NCI-H1105 (cell line): ENCODE data around the gene OR7C1.
"Not testable (repeated sequence)": the region's sequence is repeated elsewhere in the genome, so short reads cannot be mapped to it uniquely, and the experiment has no call there.

Experiments used
- DNase-seq: peaks from one replicate; lab custom pipeline; 2025; lab: John Stamatoyannopoulos, UW

OR7C1 gene

DNA sequence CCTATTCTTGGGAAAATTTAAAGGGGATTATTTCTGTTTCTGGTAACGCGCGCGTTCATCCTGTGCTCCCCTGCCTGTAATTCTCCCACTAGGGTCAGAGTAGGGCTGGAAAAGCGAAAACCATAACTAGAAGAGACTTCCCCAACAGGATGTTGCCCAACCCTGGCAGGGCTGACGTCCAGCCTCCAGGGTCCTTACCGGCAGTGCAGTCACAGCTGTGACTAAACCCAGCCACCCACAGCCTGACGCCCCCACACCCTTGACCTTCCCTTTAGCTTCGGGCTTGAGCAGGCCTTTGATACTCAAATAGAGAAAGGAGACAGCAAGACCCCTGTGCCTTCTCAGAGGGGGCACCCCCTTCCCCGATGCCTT is 50.3 kb downstream of the OR7C1 start:
- not testable (repeated sequence) for DNase-seq

DNA sequence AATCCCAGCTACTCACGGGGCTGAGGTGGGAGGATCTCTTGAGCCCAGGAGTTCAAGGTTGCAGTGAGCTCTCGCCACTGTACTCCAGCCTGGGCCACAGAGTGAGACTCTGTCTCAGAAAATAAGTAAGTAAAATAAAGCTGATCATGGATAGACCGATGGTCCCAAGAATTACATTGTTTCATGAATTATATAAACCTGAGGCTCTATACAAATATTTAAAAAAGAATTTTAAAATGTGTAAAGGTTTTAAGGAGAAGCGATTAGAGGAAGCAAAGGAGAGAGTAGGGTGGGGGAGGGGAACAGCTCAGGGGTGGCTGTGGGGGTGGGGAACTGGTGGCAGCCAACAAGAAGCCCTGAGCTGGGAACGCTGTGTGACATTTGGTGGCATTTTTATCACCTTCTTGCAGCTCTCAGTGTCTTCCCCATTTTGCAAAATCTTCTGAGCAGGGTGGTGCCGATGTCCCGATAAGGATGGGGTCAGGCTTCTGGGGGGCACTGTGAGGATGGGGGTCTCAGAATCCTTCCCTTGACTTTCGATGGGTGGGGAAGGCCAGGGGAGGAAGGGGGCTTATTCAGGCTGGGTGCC is 51.5 kb downstream of the OR7C1 start:
- DNase-seq, result not testable (repeated sequence)

DNA sequence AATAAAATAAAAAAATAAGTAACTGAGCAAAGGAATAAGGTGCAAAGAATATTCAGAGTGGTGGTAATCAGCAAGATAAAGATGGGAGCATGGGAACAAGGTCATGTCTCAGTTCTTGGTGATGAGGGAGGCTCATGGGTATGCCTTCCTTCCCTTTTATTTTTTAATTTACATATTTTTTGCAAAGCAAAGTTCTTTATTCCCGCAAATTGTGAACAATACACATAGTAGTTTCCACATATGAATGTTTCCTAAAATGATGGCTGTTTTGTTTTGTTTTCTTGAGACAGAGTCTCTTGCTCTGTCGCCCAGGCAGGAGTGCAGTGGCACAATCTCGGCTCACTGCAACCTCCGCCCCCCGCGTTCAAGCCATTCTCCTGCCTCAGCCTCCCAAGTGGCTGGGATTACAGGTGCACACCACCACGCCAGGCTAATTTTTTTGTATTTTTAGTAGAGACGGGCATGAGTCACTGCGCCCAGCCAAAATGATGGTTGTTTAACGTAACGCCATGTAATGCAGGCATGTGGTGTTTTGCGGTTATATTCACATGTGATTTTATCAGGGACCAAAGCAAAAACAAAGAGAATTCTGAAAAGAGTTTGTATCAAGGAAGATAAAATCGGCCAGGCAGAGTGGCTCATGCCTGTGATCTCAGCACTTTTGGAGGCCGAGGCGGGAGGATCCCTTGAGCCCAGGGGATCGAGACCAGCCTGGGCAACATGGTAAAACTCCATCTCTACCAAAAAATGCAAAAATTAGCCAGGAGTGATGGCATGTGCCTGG is 52.2 kb downstream of the OR7C1 start:
- no peak for DNase-seq

DNA sequence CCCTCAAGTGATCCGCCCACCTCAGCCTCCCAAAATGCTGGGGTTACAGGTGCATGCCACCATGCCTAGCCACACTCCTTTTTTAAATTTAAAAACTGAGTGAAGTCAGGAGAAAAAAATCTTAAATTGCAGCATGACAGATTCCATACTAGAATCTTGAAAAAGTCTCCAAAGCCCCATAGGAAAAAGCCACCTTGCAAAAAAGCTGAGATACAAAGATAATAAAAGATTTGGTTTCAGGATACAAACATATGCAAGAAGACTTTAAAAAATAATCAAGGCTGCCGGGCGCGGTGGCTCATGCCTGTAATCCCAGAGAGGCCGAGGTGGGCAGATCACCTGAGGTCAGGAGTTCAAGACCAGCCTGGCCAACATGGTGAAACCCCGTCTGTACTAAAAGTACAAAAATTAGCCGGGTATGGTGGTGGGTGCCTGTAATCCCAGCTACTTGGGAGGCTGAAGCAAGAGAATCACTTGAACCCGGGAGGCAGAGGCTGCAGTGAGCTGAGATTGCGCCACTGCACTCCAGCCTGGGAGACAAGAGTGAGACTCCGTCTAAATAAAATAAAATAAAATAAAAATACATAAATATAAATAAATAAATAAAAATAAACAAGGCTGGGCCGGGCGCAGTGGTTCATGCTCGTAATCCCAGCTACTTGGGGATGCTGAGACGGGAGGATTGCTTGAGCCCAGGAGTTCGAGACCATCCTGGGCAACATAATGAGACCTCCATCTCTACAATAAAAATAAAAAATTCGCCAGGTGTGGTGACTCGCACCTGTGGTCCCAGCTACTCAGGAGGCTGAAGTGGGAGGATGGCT is 53.1 kb downstream of the OR7C1 start:
- not testable (repeated sequence) for DNase-seq

DNA sequence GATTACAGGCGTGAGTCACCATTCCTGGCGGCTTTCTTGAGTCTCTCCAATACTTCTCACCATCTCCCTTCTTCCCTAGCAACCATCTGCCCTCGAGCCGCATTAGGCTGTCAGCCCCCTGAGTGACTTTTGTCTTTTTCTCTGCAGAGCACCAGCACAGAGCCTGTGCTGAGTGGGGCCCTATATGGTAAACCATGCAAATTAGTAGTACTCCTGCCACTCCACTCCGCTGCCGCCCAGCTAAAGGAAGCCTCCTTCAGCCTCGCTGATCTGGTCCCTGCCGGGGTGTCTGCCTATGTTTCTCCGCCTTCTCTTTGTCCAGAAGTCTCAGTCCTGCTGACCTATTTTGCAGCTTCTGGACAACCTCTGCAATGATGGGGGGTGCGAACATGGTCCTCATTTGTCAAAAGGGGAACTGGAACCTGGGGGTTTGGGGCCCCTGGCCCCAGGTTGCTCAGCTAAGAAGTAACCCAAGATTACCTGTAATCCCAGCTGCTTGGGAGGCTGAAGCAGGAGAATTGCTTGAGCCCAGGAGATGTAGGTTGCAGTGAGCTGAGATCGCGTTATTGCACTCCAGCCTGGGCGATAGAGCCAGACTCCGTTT is 54.3 kb downstream of the OR7C1 start:
- not testable (repeated sequence) for DNase-seq

DNA sequence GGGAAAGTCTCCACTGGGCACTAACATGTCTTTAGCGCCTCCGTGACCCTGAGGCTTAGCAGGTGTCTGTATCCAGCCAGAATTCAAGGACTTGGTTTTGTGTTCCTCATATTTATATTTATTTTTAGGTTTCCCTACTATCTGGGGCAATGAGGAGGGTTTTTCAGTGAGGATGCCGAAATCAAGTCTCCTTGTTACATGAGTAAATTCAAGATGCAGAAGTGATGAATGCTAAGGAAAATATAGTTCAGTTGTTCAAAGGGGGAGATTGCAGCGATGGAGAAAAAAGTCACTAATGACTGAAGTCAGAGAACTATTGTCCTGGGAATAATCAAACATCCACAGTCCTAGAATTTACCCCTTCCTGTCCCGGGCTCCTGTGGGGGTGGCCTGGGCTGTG is 55.8 kb downstream of the OR7C1 start:
- DNase-seq, result no peak

DNA sequence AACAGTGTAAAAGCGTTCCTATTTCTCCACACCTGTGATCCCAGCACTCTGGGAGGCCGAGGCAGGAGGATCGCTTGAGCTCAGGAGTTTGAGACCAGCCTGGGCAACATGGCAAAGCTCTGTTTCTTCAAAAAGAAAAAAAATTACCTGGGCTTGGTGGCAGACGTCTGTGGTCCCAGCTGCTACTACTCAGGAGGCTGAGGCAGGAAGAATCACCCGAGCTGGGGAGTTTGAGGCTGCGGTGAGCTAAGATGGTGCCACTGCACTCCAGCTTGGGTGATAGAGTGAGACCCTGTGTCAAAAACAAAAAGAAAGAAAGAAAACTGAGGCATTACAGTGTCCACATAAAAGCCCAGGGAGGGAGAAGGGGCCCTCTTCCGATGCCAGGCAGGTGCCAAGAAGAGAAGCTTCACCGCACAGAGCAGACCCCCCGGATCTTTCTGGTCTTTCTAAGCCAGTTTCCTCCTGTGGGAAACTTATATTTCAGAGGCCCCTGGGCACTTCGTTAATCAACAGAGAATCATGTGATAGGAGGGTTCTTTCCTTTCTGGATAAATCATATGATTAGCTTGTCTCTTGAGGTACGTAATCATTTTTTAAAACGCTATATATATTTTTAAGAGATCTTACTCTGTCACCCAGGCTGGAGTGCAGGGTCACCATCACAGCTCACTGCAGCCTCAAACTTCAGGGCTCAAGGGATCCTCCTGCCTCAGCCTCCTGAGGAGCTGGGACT is 56.7 kb downstream of the OR7C1 start, which contains the start of gene ADGRE2:
Gene ADGRE2 (minus strand): TSS at position 451 of the 736 bp plus-strand sequence. CDS start 1,804 bp downstream, outside the sequence.
- DNase-seq, result not testable (repeated sequence)

DNA sequence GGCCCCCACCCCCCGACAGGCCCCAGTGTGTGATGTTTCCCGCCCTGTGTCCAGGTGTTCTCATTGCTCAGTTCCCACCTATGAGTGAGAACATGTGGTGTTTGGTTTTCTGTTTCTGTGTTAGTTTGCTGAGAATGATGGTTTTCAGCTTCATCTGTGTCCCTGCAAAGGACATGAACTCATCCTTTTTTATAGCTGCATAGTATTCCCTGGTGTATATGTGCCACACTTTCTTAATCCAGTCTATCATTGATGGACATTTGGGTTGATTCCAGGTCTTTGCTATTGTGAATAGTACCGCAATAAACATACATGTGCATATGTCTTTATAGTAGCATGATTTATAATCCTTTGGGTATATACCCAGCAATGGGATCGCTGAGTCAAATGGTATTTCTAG is 57.3 kb downstream of the OR7C1 start:
- DNase-seq, result not testable (repeated sequence)

DNA sequence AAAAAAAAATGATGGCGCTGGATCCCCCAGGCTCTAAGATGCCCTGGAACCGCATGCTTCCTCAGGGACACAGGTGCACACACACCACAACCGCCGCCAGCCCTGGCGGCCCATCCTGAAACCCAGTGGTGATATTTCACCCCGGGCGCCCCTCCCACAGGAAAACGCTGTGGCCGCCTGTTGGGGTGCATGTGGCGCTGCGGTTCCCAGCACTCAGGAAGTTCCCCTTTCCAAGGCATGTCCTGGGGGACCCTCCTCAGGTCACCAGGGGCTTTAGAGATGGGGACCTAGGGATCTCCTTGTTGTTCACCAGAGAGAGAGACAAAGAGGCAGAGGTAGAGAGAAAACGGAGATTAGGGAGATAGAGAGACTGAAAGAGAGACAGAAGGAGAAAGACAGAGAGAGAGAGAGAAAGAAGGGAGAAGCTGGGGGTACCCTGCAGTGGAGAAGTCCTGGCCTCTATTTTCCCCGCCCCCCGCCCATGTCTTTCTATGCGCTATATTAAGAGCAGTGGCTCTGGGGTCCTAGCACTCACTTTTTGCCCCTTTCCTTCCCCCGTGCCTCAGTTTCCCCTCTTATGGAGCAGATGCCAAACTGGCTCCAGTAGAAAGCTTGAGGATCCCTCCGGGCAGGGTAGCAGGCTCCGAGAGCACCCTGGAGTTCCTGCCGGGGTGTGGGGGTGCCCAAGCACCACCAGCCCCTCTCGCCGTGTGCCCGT is 59.0 kb downstream of the OR7C1 start:
- no peak for DNase-seq

DNA sequence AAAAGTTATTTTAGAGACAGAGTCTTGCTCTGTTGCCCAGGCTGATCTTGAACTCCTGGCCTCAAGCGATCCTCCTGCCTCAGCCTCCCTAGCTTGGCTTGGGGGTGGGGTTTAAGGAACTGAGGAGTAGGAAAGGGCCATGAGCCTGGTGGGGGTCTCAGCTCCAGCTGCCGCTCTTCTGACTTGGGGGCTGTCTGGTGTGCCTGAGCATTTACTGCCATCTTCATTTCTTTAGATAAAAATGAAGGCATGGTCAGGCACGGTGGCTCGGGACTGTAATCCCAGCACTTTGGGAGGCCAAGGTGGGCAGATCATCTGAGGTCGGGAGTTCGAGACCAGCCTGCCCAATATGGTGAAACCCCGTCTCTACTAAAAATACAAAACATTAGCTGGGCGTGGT is 59.7 kb downstream of the OR7C1 start:
- DNase-seq, result not testable (repeated sequence)

DNA sequence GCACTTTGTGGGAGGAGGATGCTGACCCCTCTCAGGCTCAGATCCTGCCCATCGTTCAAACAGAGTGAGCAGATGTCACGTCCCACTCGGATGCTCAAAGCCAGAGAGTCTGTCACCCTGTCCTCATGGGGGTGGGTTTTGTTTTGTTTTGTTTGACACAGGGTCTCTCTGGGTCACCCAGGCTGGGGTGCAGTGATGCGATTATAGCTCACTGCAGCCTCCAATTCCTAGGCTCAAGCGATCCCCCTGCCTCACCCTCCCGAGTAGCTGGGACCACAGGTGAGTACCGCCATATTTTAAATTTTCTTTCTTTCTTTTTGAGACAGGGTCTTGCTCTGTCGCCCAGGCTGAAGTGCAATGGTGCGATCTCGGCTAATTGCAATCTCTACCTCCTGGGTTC is 60.6 kb downstream of the OR7C1 start:
- DNase-seq, result no peak

DNA sequence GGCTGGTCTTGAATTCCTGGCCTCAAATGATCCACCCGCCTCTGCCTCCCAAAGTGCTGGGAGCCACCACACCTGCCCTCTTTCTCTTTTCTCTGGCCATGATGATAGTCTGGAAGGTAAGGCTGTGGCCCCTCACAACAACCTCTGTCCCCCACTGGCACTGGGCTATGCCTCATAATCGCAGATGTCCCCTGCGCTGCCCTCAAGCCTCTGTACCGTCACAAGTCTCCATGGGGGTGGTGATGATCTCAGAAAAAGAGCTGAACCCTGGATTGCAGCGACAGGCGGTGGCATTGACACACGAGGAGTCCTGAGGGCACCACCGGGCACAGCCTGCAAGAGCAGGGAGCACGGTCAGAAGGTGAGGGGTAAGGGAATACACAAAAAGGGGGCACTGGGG is 61.3 kb downstream of the OR7C1 start:
- not testable (repeated sequence) for DNase-seq

DNA sequence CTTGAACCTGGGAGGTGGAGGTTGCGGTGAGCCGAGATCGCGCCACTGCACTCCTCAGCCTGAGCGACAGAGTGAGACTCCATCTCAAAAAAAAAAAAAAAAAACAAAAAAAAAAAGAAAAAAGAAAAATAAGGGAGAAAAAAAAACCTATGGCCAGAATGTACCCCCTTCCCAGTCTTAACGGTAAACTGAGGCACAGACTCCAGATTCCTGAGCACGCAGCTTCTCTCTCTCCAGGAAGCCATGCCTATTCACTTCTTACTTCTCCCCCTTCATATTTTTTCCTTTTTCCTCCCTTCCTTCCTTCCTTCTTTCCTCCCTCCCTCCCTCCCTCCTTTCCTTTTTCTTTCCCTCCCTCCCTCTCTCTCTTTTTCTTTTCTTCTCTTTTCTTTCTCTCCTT is 62.0 kb downstream of the OR7C1 start:
- no peak for DNase-seq

DNA sequence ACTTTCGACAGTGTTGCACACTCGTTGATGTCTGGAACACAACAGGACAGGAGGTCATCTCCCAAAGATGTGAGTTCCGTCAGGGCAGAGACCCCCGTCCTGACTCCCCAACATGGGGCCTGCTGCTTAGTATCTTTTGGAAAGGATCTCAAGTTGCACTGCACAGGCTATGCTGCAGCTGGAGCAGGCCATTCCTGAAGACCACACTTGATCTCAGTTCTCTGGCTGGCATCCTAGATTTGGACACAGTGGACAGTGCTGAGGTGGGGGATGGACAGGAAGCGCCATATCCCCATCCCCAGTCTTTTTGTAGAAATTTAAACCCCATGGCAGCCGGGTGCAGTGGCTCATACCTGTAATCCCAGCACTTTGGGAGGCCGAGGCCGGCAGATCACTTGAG is 62.5 kb downstream of the OR7C1 start:
- no peak for DNase-seq

DNA sequence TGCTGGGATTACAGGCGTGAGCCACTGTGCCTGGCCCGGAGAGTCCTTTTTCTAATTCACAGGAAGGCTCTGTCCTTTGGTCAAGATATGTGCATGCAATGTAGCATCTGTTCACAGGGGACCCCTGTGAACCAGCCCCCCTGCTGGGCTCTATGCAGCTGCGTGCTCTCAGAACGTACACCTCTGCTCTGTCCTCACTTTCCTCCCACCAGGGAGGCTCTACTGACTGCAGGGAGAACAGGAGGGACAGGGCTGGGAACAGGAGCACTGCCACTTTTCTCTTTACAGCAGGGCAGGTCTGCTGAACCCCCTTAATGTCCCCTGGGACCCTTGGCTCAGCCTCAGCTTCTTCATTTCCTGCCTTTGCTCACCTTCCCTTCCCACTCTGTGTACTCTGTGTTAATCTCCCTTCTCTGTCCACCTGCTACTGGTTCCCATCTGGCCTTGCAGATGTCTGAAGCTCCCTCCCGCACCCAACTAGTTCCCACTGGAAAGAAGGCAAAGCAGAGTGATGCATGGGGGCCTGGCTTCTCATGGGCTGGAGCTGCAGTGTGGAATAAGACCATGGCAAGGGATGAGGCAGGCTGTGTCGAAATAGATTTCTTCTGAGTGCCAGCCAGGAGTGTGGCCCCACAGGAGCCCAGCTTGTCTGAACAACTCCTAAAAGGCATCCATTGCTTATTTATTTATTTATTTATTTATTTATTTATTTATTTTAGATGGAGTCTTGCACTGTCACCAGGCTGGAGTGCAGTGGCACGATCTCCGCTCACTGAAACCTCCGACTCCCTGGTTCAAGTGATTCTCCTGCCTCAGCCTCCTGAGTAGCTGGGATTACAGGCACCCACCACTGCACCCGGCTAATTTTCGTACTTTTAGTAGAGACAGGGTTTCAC is 63.8 kb downstream of the OR7C1 start:
- no peak for DNase-seq

DNA sequence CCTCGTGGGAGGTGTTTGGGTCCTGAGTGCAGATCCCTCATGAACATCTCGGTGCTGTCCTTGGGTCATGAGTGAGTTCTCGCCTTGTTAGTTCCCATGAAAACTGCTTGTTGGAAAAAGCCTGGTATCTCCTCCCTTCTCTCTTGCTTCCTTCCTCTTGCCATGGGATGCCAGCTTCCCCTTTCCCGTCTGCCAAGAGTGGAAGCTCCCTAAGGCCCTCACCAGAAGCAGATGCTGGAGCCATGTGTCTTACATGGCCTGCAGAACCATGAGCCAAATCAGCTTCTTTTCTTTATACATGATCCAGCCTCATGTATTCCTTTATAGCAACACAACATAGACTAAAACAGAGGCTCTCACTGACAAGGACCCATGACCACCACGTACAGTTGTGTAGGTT is 64.8 kb downstream of the OR7C1 start:
- DNase-seq, result no peak

DNA sequence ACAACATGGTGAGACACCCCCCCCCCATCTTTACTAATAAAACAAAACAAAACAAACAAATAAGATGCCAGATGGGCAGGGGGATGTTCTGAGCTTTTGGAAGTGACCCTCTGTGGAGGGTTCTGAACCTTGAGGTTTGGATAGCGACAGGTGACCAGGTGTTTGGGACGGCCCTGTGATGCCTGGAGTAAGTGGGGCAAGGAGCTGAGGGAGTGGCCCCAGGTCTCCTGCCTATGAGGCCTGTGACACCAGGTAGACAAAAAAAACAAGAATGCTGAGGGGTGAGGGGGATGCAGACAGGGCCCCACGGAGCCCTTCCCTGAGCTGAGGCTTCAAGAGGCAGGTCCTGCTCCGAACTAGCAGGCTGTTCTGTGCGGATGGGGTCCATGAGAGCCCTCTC is 65.8 kb downstream of the OR7C1 start:
- DNase-seq, result no peak

DNA sequence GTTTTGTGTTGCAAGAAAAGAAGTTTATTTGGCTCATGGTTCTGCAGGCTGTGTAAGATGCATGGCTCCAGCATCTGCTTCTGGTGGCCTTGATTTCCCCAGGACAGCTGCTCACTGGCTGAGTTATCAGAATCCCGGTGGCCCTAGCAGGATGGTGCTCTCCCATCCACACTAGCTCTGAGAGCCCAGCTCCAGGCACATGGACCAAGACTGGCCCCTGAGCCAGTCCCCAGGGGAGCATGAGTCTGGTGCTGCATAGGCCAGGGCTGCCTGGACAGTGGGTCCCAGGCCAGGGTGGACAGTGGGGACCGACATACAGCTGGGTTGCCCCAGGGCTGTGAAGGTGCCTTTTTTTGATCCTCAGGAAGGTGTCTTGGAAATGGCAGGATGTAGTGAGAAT is 67.0 kb downstream of the OR7C1 start:
- DNase-seq, result no peak

DNA sequence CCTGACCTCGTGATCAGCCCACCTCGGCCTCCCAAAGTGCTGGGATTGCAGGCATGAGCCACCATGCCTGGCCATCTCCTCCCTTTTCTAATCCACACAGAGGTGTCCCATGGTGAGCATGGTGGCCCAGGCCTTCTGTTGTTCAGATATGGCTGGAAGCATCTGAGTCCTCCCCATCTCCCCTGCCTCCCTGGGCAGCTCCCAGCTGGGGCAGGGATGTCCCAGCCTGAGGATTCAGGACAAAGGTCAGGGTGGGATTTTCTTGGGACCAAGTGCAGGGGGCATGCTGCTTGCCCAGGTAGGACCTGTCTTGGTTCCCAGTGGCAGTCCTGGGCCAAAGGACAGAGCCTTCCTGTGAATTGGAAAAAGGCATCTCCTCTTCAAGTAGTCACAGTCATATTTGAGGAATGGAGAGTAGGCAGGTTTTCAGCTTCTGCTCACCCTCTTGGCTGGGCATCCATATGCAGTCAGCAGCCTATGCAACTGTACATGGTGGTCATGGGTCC is 67.5 kb downstream of the OR7C1 start:
- DNase-seq, result no peak

DNA sequence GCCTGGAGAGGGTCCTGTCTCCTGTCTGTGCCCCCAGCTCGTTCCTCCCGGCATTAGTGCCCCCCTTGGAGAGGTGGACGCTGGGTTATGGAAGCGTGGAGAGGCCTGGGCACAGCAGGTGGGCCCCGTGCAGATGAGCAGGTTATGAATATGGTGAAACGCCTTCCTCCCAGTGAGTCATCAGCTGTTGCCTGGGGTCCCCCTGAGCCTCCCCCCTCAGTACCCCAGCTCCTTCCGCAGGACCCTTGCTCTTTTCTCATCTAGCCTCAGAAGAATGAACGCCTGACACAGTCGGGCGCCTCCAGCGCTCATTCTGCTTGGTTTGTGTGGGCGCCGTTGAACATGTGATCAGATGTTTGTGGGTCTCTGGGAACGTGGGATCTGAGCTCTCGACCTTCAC is 69.1 kb downstream of the OR7C1 start:
- DNase-seq, result not testable (repeated sequence)
